Upper lobe of left lung (tissue), 4 donors: Measurements from ENCODE around the gene ZNF654.

Source experiments
- CTCF ChIP-seq, 6 experiments: fragments of 450-650 bp in 4 of 6; fragments of 200-600 bp in 2 of 6; sonication (generic) in 2 of 6; IDR thresholded peaks; one replicate each; pipeline ENCODE4 v1.5.1; 2016 to 2019; ENCODE audit warnings: antibody characterized with exemption in 6 of 6
- EP300 ChIP-seq, 4 donors: sonication (generic); formaldehyde crosslinking; IDR thresholded peaks; one replicate each; pipeline ENCODE4 v1.5.1; 2017; ENCODE audit warnings: antibody characterized with exemption in 4 of 4, control low read depth in 2 of 4
- POLR2A ChIP-seq, 4 donors: fragments of 450-650 bp; IDR thresholded peaks; one replicate each; pipeline ENCODE4 v1.5.1; 2016 to 2017; ENCODE audit warnings: antibody characterized with exemption in 4 of 4, mild to moderate bottlenecking in 2 of 4
- POLR2AphosphoS5 ChIP-seq, 2 donors: sonication (generic); formaldehyde crosslinking; IDR thresholded peaks; one replicate each; pipeline ENCODE4 v1.5.1; 2017; ENCODE audit warnings: antibody characterized with exemption in 2 of 2

DNA sequence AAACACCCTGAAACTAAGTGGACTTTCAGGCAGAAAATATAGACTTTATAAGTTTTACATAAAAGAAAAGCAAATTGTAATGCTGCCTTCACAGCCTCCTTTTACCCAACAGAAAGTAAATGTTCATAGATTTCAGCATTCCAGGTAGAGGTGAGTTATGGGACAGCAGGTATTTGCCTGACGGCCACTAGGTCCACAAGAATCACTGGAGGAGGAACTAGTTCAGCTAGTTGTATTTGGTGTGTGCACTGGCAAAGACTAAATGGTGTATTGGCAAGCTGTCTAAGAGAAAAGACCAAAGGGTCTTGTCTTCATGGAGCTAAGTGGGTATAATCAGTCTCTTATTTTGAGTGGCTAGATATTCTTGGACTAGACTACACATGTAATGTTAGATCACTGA is 34.2 kb downstream of the ZNF654 start:
- no peak for TF ChIP-seq EP300 (IDR thresholded peaks at IDR 0.05)
- no peak for TF ChIP-seq CTCF (IDR thresholded peaks at IDR 0.05)
- no peak for TF ChIP-seq POLR2A (IDR thresholded peaks at IDR 0.05)
- TF ChIP-seq POLR2AphosphoS5 (IDR thresholded peaks at IDR 0.05), result no peak
